HG03521 (cell line): ENCODE measurements around the gene SLC39A13.

Experiments used
- ATAC-seq: cut with Tn5 transposase; IDR thresholded peaks from one replicate; pipeline ENCODE4 v1.9.1; 2021; ENCODE audit warnings: mild to moderate bottlenecking, moderate library complexity; ENCODE audit not compliant: unreplicated experiment

The SLC39A13 gene

GRCh38 chr11:47383071-47383470 lies 25.3 kb upstream of the SLC39A13 start:
- ATAC-seq = no peak

- no peak for ATAC-seq
Observed at GRCh38 chr11:47384498-47384897, 23.9 kb upstream of the SLC39A13 start.

GRCh38 chr11:47387944-47388696 lies 20.3 kb upstream of the SLC39A13 start:
- ATAC-seq = no peak

- no peak for ATAC-seq
Observed at GRCh38 chr11:47388697-47389576, 19.5 kb upstream of the SLC39A13 start.

GRCh38 chr11:47389577-47390421 lies 18.6 kb upstream of the SLC39A13 start:
- ATAC-seq = no peak

- ATAC-seq = no peak
Observed at GRCh38 chr11:47390422-47390760, 18.0 kb upstream of the SLC39A13 start.

GRCh38 chr11:47391077-47391583 lies 17.3 kb upstream of the SLC39A13 start:
- ATAC-seq = no peak

- ATAC-seq = no peak
Observed at GRCh38 chr11:47391711-47392432, 16.5 kb upstream of the SLC39A13 start.

- ATAC-seq = no peak
Observed at GRCh38 chr11:47392546-47393162, 15.7 kb upstream of the SLC39A13 start.

- no peak for ATAC-seq
Observed at GRCh38 chr11:47393163-47394049, 15.0 kb upstream of the SLC39A13 start.

GRCh38 chr11:47394050-47394321 lies 14.4 kb upstream of the SLC39A13 start:
- ATAC-seq = no peak

GRCh38 chr11:47394322-47395222 lies 13.8 kb upstream of the SLC39A13 start:
- peak; percentile 38 for ATAC-seq

- no peak for ATAC-seq
Observed at GRCh38 chr11:47395223-47396048, 13.0 kb upstream of the SLC39A13 start.

- ATAC-seq = no peak
Observed at GRCh38 chr11:47396049-47396320, 12.4 kb upstream of the SLC39A13 start.

GRCh38 chr11:47398011-47398410 lies 10.4 kb upstream of the SLC39A13 start:
- ATAC-seq = no peak

GRCh38 chr11:47398551-47398950 lies 9.8 kb upstream of the SLC39A13 start:
- ATAC-seq = no peak
